ENCODE measurements around the gene KATNB1. TPM values are rescaled to one million over a fixed set of nuclear protein-coding genes. Genes with fewer than 3 reads are reported as not detected.

KATNB1 gene
- polyA plus RNA-seq, 3 donors = 16.9 to 35.6 (median 17.7) TPM

- H3K36me3 Mint-ChIP-seq = peaks cover 19 to 36% of the 10 kb centered on the region in 2 donors
- no peaks in the 10 kb centered on the region for H4K20me1 ChIP-seq (ENCODE audit: insufficient read depth, low read length)
- no peak overlapping the region for H3K4me3 ChIP-seq (replicated peaks in 1 of 3; ENCODE audit: low read depth in 2 of 3, low read length in 3 of 3)
- H3K4me2 ChIP-seq (replicated peaks; ENCODE audit: extremely low read depth, low read length, poor library complexity, severe bottlenecking) = no peak overlapping the region
- no peak overlapping the region for H3K27ac Mint-ChIP-seq
- no peak overlapping the region for H2AFZ ChIP-seq (ENCODE audit: insufficient read depth, low read depth, low read length, poor library complexity, severe bottlenecking)
- no peaks in the 10 kb centered on the region for H3K4me1 Mint-ChIP-seq
- intact Hi-C loops (cut with micrococcal nuclease) = loop anchor here (2.0 kb wide), 2 partner anchors 243 to 247 kb away; partner anchors contain the start of genes USB1 (in 1 of the 2) and ZNF319 (in 1 of the 2)
- WGBS (ENCODE audit: insufficient coverage) = 92% methylated on average over 4 of the region's 7 CpGs
- no peak for TF ChIP-seq CTCF (IDR thresholded peaks at IDR 0.05)
- no peaks in the 10 kb centered on the region for H3K79me2 ChIP-seq (ENCODE audit: insufficient read depth, low read length)
- peaks cover 0 to 4% (median 0%) of the 10 kb centered on the region in 7 donors for H3K9me3 Mint-ChIP-seq
- H3K27me3 Mint-ChIP-seq (ENCODE audit: low read depth in 3 of 3) = peaks cover 0 to 6% (median 2%) of the 10 kb centered on the region in 3 donors
- no peaks in the 10 kb centered on the region for H3K4me1 ChIP-seq (ENCODE audit: control insufficient read depth in 1 of 2, insufficient read depth in 2 of 2, low read length in 2 of 2)
- H3K9me3 ChIP-seq (replicated peaks in 1 of 2; ENCODE audit: control insufficient read depth in 1 of 2, insufficient read depth in 1 of 2, low read length in 2 of 2) = no peaks in the 10 kb centered on the region
- DNase-seq = no peak
- H3K27ac ChIP-seq (ENCODE audit: low read depth in 1 of 2, low read length in 2 of 2) = no peak overlapping the region
- no peaks in the 10 kb centered on the region for H3K27me3 ChIP-seq (ENCODE audit: control insufficient read depth in 2 of 2, insufficient read depth in 2 of 2, low read length in 2 of 2)
- H3K36me3 ChIP-seq (replicated peaks in 1 of 2; ENCODE audit: control insufficient read depth in 1 of 2, insufficient read depth in 2 of 2, low read length in 2 of 2) = peaks cover 23 to 33% of the 10 kb centered on the region in 2 donors
- no peak overlapping the region for H3K4me3 Mint-ChIP-seq
- H3K9ac ChIP-seq (ENCODE audit: insufficient read depth, low read length, poor library complexity, severe bottlenecking) = no peak overlapping the region
Observed at GRCh38 chr16:57757883-57758282, 22.3 kb downstream of the KATNB1 start.

GRCh38 chr16:57758331-57759117 lies 23.0 kb downstream of the KATNB1 start:
- Histone ChIP-seq H3K9me3 (replicated peaks in 1 of 2; ENCODE audit: control insufficient read depth in 1 of 2, insufficient read depth in 1 of 2, low read length in 2 of 2) (no peaks in the 10 kb centered on the region), H3K4me1 (ENCODE audit: control insufficient read depth in 1 of 2, insufficient read depth in 2 of 2, low read length in 2 of 2) (no peaks in the 10 kb centered on the region), H3K9ac (ENCODE audit: insufficient read depth, low read length, poor library complexity, severe bottlenecking) (no peak overlapping the region), H3K4me2 (replicated peaks; ENCODE audit: extremely low read depth, low read length, poor library complexity, severe bottlenecking) (no peak overlapping the region), H4K20me1 (ENCODE audit: insufficient read depth, low read length) (no peaks in the 10 kb centered on the region), H3K4me3 (replicated peaks in 1 of 3; ENCODE audit: low read depth in 2 of 3, low read length in 3 of 3) (no peak overlapping the region), H3K27me3 (ENCODE audit: control insufficient read depth in 2 of 2, insufficient read depth in 2 of 2, low read length in 2 of 2) (no peaks in the 10 kb centered on the region), H3K79me2 (ENCODE audit: insufficient read depth, low read length) (no peaks in the 10 kb centered on the region), H3K36me3 (replicated peaks in 1 of 2; ENCODE audit: control insufficient read depth in 1 of 2, insufficient read depth in 2 of 2, low read length in 2 of 2) (peaks cover 17 to 28% of the 10 kb centered on the region in 2 donors), H3K27ac (ENCODE audit: low read depth in 1 of 2, low read length in 2 of 2) (no peak overlapping the region), H2AFZ (ENCODE audit: insufficient read depth, low read depth, low read length, poor library complexity, severe bottlenecking) (no peak overlapping the region)
- H3K4me1 Mint-ChIP-seq = no peaks in the 10 kb centered on the region
- H3K36me3 Mint-ChIP-seq = peaks cover 16 to 31% of the 10 kb centered on the region in 2 donors
- no peak overlapping the region for H3K27ac Mint-ChIP-seq
- peaks cover 0 to 6% (median 2%) of the 10 kb centered on the region in 3 donors for H3K27me3 Mint-ChIP-seq (ENCODE audit: low read depth in 3 of 3)
- peaks cover 0 to 4% (median 0%) of the 10 kb centered on the region in 7 donors for H3K9me3 Mint-ChIP-seq
- H3K4me3 Mint-ChIP-seq = no peak overlapping the region
- WGBS (ENCODE audit: insufficient coverage) = 93% methylated on average over 26 of the region's 33 CpGs
- no peak for DNase-seq
- intact Hi-C loops (cut with micrococcal nuclease) = no loop called here
- no peak for TF ChIP-seq CTCF (IDR thresholded peaks at IDR 0.05)

All from CD14-positive monocyte (primary cell).